Measurements from ENCODE around the gene UPK3A.
"Not testable (repeated sequence)": the region's sequence is repeated elsewhere in the genome, so short reads cannot be mapped to it uniquely, and the experiment has no call there.

The UPK3A gene

GRCh38 chr22:45291931-45292290 is 7.2 kb downstream of the UPK3A start:
- DNase-seq (ENCODE audit: low read depth in 1 of 2, low spot score in 1 of 2), result peak; percentile 80 to 93
- H3K27ac ChIP-seq (replicated peaks), result peak overlapping the region; percentile 79
- no peaks in the 10 kb centered on the region for H3K27me3 ChIP-seq (ENCODE audit: insufficient read depth, poor library complexity, severe bottlenecking)
- H3K4me3 ChIP-seq (replicated peaks; ENCODE audit: insufficient read depth, low read length), result no peak overlapping the region
- TF ChIP-seq REST (IDR thresholded peaks at IDR 0.05; ENCODE audit: insufficient replicate concordance, low read depth), result no peak
- 0 out of 2 replicates have a peak, but pooled peaks have one; percentile 20 for TF ChIP-seq POLR2AphosphoS5 (IDR thresholded peaks at IDR 0.05; ENCODE audit: low read depth)
- no peak for TF ChIP-seq CTCF (IDR thresholded peaks at IDR 0.05; ENCODE audit: insufficient read depth, low read length)
- TF ChIP-seq GABPA (IDR thresholded peaks at IDR 0.05; ENCODE audit: low read depth), result no peak

GRCh38 chr22:45292731-45293442 is 8.1 kb downstream of the UPK3A start:
- Histone ChIP-seq H3K27ac (replicated peaks) (peak overlapping the region; percentile 79), H3K4me3 (replicated peaks; ENCODE audit: insufficient read depth, low read length) (peak overlapping the region; percentile 28), H3K27me3 (ENCODE audit: insufficient read depth, poor library complexity, severe bottlenecking) (no peaks in the 10 kb centered on the region)
- TF ChIP-seq GABPA (IDR thresholded peaks at IDR 0.05; ENCODE audit: low read depth), result no peak
- TF ChIP-seq REST (IDR thresholded peaks at IDR 0.05; ENCODE audit: insufficient replicate concordance, low read depth), result no peak
- peak; percentile 98 for TF ChIP-seq SPI1 (IDR thresholded peaks at IDR 0.05; ENCODE audit: borderline replicate concordance, low read depth)
- TF ChIP-seq POLR2AphosphoS5 (IDR thresholded peaks at IDR 0.05; ENCODE audit: low read depth), result peak; percentile 44; the same call in 1 of the 2 replicates
- no peak for TF ChIP-seq CTCF (IDR thresholded peaks at IDR 0.05; ENCODE audit: insufficient read depth, low read length)
- DNase-seq (ENCODE audit: low read depth in 1 of 2, low spot score in 1 of 2), result peak in 1 of 2 experiments; percentile 62

- Histone ChIP-seq H3K27ac (replicated peaks) (no peak overlapping the region), H3K27me3 (ENCODE audit: insufficient read depth, poor library complexity, severe bottlenecking) (no peaks in the 10 kb centered on the region), H3K4me3 (replicated peaks; ENCODE audit: insufficient read depth, low read length) (peak overlapping the region; percentile 28)
- no peak for DNase-seq (ENCODE audit: low read depth in 1 of 2, low spot score in 1 of 2)
- no peak for TF ChIP-seq POLR2AphosphoS5 (IDR thresholded peaks at IDR 0.05; ENCODE audit: low read depth)
- no peak for TF ChIP-seq CTCF (IDR thresholded peaks at IDR 0.05; ENCODE audit: insufficient read depth, low read length)
- TF ChIP-seq REST (IDR thresholded peaks at IDR 0.05; ENCODE audit: insufficient replicate concordance, low read depth), result no peak
- no peak for TF ChIP-seq SPI1 (IDR thresholded peaks at IDR 0.05; ENCODE audit: borderline replicate concordance, low read depth)
- TF ChIP-seq GABPA (IDR thresholded peaks at IDR 0.05; ENCODE audit: low read depth), result no peak
Measured at GRCh38 chr22:45294030-45294429, 9.3 kb downstream of the UPK3A start.

GRCh38 chr22:45295004-45295403 is 10.3 kb downstream of the UPK3A start:
- DNase-seq (ENCODE audit: low read depth in 1 of 2, low spot score in 1 of 2); H3K27me3 ChIP-seq (ENCODE audit: insufficient read depth, poor library complexity, severe bottlenecking); H3K27ac ChIP-seq (replicated peaks); H3K4me3 ChIP-seq (replicated peaks; ENCODE audit: insufficient read depth, low read length): not testable (repeated sequence)
